NT2/D1 (cell line): ENCODE data around the gene SMIM5.

Experiments used
- SUZ12 ChIP-seq: IDR thresholded peaks from 2 replicates; pipeline ENCODE4 v1.6.1; 2011; ENCODE audit not compliant: insufficient read length, insufficient read depth; ENCODE audit errors: extremely low read depth
- YY1 ChIP-seq: IDR thresholded peaks from 2 replicates; pipeline ENCODE4 v1.6.1; 2011; ENCODE audit not compliant: insufficient read length, insufficient read depth

DNA sequence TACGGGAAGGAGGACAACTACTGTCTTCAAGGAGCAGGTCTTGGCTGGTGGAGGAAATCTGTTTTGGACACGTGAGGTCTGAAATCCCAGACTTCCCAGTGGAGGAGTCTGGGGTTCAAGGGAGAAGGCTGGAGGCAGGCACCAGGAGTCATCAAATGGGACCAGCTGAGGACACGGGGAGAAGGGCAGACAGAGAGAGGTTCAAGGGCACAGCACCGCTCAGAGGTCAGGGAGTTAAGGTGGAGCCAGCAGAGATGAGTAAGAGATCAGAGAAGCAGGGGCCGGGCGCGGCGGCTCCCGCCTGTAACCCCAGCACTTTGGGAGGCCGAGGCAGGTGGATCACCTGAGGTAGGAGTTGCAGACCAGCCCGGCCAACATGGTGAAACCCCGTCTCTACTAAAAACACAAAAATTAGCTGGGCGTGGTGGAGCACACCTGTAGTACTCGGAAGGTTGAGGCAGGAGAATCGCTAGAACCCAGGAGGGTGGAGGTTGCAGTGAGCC is 10.4 kb upstream of the SMIM5 start:
- TF ChIP-seq YY1 (no peak), SUZ12 (no peak)
